CMK (cell line): ENCODE results near the gene CD300E.
"Not testable (repeated sequence)": the region's sequence is repeated elsewhere in the genome, so short reads cannot be mapped to it uniquely, and the experiment has no call there.

Experiments used
- DNase-seq: peaks from one replicate; pipeline ENCODE4 v3.0.0-alpha.2; 2010; ENCODE audit warnings: low read depth

CD300E gene, protein sequence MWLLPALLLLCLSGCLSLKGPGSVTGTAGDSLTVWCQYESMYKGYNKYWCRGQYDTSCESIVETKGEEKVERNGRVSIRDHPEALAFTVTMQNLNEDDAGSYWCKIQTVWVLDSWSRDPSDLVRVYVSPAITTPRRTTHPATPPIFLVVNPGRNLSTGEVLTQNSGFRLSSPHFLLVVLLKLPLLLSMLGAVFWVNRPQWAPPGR

DNA sequence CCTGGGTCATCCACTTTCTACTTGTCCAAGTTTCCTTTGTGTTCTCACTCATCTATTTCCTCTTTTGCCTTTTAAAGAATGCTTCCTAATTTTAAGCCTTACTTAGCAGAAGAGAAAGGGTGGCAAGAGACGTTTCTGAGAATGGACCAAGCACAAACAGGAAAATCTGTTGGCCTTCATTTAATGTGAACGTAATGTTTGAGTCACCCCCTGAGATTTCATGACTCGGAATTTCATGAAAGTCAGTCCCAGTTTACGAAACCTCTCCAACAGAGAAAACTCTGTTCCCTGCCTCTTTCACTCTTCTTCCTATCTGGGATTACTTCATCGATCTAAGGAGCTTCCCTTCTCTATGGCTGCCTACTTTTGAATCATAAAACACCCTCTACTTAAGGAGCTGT is at the start of gene CD300E:
Gene CD300E, minus strand, starts transcription at position 46 of the 401 bp plus-strand sequence. CDS start 117 bp downstream, outside the sequence.
- no peak for DNase-seq

DNA sequence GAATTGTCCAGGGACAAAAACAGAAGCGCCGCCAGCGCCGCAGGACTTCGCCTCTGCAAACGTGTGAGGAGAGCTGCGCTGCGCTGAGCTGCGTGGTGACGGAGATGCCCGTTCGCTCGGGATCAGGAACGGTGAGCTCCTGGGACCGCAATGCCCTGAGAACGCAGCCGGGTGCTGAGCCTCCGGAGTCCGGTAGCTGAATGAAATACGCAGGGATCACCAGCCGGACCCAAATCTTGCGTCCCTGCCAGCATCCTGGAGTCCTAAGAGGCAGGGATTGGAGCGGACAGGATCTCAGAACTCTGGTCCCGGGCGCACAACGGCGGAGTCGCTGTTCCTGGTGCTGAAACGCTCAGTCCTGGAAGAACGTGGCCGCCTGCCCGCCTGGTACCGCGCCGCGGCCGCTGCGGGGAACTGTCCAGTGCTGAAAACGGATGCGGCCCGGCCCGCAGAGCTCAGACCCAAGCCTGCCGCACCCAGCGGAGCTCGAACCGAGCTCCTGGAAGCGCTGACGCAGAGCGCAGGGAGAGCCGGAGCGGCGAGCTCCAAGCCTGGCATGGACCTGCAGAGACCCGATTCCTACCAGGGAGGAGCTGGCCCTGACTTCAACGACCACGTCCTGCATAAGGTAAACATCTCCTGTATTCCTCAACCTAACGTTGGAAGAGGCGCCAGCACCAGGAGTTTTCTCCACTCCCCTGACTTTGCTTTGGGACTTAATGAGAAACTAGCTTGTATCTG is 47.7 kb upstream of the CD300E start:
- no peak for DNase-seq

DNA sequence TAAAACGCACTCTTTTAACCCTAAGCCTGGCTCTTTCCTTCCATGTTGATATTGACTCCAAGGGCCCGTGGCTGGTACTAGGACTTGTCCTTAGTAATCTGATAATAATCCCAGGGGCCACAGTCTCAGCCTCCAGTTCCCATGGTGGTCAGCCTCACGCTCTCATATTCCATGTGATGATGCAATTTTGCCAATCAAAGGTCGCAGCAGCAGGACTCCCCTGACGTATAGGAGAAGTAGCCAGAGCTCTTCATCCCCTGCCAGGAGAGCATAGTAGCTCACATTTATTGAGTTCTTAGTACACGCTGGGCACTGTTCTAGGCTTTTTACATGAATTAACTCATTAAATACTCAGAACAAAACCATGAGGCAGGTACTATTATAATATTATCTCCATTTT is 46.8 kb upstream of the CD300E start:
- DNase-seq = no peak

DNA sequence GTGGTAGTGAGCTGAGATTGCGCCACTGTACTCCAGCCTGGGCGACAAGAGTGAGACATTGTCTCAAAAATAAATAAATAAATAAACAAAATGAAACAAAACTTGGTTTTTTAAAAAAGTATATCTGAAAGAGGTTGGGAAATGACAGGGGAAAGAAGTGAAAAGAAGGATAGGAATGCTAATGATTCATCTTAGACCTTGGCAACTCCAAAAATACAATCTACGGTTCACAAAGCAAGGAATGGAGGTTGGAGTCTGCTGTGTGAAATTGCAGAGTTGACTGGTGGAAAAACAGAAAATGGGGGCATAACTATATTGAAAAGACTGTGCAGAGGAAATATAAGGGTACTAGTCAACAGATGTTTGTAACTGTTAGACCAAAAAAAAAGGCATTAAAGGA is 40.0 kb upstream of the CD300E start:
- DNase-seq = no peak

DNA sequence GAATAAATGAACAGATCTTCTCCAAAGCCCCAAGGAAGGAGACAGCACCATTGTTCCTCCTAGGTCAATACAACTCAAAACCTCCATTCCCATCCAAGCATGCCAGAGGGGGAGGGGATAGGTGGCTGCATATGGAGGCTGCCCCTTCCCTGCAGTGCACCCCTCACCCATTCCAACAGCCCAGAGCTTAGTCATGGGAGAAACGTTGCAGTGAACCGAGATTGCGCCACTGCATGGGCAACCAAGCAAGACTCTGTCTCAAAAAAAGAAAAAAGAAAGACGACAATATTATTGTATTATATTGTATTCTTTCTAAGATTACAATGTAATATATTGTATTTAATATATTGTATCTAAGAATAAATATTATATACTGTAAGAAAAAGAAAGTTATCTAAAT is 36.4 kb upstream of the CD300E start:
- DNase-seq = no peak

DNA sequence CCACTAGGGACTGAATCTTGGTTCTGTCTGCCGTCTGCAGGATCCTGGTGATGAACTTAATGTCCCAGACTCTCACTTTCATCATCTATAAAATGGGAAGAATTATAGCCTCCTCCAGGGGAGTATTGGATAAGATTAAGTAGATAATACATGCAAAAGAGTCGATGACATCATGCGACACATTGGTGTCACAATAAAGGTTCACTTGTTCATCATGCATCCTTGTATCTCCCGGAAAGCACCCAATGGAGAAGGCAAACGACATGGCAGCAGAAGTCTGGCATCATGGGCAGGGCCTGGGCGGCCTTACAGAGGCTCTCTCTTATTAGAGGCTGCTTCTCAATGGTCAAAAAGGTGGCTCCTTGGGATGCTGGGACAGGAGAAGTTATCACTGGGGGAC is 35.1 kb upstream of the CD300E start:
- no peak for DNase-seq

DNA sequence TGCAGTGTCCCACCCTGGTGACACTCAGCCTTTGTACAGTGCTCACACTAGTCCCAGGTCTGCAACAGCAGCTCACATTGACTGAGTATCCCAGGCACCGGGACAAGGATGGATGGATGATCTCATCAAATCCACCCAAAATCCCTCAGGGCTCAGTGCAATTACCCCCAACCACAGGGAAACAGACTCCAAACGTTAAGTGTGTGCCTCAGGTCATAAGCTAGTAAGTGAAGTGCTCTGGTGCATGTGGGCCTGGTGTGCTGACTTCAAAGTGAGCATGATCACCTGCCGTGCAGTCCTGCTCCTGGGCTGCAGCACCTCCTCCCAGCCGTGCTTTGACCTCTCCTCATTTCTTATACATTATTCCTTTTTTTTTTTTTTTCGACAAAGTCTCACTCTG is 31.2 kb upstream of the CD300E start:
- DNase-seq = no peak

DNA sequence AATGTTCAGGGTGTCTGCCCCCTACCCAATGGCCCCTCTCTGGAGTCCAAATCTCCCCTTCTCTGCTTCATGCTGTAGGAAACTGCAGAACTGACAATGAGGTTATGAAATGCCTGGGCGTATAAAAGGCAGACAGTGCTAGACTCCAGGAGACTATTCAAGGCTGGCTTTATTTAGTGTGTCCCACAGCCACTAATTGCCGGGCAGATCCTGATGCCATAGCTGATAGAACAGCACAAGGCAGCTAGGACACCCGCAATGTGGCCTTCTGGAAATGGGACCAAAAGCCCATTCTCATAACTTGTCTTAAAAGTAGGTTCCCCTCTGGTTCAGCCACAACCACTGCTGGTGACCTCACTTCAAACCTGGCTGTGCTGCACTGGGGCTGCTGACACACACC is 28.5 kb upstream of the CD300E start:
- no peak for DNase-seq

DNA sequence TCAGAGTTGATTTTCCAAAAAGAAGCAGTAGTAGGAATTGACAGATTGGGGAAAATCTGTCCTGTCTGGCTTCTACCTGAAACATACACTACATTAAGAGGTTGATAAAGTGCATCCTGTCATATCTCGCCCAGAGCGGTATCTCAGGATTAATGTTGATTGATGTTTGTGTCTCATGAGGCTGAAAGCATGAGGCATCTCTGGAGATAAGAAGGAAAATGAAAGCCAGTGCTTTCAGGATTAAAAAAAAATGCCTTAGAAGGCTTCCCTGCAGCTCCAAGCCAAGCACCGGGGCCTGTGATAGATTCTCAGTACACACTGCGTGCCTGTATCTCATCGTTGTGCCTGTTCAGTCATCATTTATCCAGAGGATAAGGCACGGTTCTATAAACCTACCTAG is 26.4 kb upstream of the CD300E start:
- no peak for DNase-seq

DNA sequence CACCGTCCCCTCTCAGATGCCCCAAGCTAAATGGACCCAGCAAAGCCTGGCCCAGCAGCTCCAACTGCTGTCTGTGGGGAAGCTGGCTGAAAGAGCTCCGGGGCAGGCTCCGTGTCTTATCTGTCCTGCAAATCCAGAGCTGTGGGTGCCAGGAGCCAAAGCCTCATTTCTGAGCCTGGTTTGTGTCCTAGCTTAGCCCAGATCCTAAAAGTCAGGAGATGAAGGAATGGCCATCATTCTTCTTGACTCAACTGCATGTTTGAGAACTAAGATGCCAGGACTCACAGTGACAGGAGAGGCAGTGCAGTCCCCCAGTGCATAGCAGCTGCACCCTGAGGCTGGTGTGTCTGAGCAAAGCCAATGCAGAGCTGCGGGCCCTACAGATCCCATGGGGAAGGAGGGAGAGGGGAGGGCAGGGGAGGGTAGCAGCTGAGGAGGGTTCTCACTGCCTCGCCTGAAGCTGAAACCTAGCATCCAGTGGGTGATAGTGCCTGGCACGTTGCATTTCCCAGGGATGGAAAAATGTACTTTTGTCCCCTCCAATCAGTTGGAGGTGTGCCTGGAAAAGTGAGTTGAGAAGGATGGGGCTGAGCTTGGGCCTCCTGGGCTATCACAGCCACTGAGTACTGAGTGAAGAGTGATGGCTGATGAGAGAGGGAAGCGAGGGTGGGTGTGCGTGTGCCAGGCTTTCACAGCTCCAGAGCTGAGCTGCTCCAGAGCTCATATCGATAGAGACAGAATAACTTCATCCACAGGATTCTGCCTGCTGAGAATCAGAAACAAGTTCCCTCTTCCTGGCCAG is 24.5 kb upstream of the CD300E start:
- DNase-seq = no peak

DNA sequence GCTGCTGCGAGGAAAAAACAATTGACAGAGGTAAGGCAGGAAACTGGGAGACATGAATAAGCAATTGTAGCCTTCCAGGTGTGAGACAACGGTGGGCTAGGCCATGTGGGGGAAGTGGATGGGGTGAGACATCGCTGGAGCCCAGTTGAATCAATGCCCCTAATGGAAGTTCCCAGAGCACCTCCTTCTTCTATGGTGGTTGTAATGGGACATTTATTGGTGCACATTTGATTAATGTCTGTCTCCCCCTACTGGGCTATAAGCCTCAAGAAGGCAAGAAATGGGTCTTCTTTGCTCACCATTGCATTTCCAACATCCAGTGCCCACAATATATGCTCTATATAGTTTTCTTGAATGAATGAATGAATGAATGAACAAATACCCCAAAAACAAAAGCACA is 22.7 kb upstream of the CD300E start:
- DNase-seq = no peak

DNA sequence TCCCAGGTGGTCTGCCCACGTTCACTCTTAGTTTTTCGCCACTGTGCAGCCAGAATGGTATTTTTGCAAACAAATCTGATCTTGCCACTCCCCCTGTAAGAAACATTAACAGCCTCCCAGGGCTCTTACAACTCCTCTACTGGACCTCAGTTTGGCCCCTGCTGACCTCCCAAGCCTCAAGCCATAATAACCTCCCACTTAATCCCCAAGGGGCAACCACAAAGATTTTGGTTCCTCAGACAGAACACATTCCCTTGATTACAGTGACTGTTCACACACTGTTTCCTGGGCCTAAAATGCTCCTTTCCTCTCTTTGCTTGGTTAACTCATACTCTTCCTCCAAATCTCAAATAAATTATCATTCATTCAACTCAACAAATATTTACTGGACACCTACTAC is 21.5 kb upstream of the CD300E start:
- DNase-seq = no peak

DNA sequence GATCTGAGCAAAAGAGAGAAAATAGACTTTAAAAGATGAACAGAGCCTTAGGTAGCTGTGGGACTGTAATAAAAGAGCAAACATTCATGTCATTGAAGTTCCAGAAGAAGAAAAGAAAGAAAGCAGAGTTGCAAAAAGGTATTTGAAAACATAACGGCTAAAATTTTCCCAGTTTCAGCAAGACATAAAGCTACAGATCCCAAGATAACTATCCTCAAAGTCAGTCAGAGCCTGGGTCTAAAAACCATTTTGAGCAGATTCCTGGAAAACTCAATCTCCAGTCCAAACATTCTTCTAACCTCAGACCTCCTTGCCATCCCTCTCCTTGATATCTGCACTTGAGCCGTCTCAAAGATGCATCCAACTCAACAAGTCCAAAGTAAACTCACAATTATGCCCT is 20.9 kb upstream of the CD300E start:
- DNase-seq = no peak

DNA sequence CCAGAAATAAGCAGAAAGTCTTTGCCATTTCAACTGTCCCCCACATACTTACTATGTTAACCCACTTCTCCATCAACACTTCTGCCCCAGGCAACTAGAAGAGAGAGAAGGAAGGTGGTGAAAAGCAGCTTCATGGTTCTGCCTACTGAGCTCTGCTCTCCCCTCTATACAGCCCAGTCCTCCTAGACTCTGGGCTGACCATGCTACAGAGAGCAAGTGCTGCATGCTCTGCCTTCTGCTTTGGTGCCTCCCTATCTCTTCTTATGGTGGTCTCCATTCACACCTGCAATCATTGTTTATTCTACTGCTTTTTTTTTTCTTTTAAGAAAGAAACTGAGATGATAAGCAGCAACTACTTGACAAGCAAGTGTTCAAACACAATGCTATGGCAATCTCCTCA is 20.3 kb upstream of the CD300E start:
- DNase-seq = no peak

DNA sequence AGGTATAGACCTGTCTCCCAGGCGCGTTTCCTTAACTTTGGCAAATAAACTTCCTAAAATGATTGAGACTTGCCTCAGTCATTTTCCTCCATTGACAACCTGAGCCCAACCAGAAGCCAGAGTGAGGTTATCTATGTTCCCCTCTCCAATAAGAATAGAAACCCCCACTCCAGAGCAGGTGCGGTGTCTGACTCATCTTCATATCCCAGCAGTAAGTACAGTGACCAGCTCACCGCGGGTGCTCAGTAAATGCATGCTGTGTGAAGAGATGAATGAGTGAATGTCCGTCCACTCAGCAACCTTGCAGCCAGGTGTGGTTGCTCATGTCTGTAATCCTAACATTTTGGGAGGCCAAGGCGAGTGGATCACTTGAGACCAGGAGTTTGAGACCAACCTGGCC is 19.5 kb upstream of the CD300E start:
- DNase-seq = no peak

DNA sequence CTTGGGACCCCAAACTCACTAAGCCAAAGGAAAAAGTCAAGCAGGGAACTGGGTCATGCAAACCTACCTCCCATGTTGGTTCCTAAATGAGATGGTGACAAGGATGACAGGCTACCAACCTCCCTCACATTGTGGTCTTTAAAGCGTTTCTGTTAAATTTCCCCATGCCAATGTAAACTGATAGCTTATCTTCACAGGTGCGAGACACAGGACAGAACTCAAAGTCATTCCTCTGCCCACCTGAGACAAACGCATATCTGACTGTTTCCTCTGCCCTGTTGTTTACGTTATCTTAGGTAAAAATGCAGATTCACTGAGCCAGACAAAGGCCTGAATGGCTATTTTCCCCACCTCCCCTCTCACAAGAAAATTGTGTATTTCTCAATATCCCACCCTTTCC is 19.0 kb upstream of the CD300E start:
- DNase-seq = no peak

DNA sequence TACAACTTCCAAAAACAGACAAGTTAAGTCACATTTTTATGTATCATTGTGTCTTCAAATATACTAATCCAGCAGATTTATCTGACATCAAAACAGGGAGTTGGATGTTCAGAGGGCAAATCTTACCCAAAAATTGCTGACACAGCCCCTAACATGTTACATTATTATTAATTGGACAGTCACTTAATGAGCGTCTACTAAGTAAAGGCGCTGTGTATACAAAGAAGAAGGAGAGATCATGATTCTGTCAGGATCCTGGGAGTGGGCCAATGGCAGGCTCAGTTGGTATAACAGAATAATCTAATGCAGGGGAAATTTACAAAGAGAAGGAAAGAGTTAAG is 18.4 kb upstream of the CD300E start:
- no peak for DNase-seq

DNA sequence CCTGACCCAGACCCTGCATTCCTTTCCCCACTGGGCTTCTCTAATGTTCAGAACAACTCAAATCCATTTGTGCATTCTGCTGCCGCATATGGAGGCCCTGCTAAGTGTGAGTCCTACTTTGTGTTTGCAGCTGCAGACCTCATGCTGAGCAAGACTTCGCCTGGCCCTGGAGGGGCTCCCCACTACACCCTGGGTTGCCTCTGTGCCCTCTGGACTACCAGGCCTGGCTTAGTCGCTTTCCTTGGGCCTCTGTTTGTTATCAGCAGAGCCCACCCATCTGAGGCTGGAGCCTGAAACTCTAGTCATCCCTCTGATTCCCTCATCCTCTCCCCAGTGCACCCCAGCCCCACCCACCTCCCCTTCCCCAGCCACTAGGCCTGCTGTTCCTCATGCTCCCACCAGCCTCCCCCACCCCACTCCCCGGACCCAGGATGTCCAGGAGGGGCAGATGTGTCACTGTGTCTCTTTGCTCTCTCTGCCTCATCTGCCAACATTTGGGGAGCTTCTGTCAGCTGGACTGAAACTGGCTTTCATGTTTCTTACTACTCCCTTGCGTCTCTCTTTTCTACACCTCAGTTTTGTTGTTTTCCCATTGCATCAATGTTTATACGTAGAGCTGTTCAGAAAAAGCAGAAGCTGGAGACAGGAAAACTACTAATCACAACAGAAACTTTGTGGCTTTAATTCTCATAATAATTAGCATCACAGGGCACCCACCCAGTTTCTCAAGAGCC is 17.9 kb upstream of the CD300E start:
- DNase-seq = no peak

DNA sequence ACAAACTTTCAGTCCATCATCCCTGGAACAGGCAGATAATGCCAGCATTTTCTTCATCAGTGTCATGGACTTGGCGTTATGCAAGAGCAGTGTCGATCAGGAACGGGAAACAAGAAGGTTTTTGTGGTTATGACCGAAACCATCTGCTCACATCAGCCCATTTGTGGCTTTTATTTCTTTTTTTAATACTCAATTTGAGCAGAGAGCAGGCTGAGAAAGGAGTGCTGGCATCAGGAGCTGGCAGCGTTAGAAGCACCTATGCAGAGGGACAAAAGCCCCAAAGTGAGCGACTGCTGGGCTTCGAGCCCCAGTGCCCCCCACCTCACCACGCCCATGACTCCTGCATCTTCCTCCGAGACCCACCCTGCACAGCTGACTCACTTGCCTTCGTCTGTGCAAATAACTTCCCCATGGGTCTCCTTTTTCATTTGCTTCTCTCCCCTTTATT is 16.2 kb upstream of the CD300E start:
- DNase-seq = no peak

DNA sequence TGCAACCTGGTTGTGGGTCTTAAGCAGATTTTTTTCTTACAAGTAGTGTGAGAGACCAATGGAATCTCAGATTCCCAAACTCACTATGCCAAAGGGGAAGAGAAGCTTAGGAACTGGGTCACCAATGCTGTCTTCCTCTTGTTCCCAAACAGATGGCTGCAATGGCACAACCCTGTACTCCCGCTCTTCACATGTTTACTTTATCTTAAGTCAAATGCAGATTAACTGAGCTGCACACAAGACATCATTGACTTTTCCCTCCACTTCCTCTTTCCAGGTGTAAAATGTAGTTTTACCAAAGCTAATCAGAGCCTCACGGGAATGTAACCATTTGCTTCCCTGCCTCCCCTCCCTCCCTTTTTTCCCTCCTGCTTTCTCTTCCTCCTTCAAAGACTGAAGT is 14.4 kb upstream of the CD300E start:
- DNase-seq = no peak

DNA sequence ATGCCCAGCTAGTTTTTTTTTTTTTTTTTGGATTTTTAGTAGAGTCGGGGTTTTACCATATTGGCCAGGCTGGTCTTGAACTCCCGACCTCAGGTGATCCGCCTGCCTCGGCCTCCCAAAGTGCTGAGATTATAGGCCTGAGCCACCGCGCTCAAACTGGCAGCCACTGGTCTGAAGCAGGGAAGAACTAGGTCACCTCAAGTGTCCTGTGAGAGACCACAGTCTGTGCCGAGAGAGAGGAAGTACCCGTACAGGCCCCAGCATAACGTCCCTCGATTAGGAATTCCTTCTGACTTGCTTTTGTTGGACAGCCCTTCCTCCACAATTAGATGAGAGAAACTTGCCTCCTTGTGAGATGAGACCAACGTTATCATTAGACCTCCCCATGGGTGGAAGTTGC is 13.7 kb upstream of the CD300E start:
- no peak for DNase-seq

DNA sequence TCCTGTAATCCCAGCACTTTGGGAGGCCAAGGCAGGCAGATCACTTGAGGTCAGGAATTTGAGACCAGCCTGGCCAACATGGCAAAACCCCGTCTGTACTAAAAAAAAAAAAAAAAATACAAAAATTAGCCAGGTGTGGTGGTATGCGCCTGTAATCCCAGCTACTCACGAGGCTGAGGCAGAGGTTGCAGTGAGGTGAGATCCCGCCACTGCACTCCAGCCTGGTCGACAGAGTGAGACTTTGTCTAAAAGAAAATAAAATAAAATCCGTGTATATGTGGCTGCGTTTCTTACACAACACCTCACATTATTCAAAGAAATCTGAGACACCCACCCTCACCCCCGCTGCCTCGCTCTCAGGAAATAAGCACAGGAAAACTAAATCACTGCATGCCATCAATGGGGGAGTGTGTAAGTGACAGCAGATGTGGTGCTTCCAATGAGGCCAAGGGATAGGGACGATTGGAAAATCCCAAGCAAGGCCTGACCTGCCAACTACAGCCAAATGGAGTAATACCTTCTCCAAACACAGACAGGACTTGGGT is 13.1 kb upstream of the CD300E start:
- not testable (repeated sequence) for DNase-seq
